Epithelial cell of esophagus (primary cell): ENCODE results near the gene IMPA2.

Source experiments
- DNase-seq: peaks from one replicate; pipeline ENCODE4 v3.0.0; 2010; ENCODE audit warnings: low read depth
- H3K4me3 ChIP-seq: 2 replicates; pipeline ENCODE4 v1.5.1; 2011; ENCODE audit warnings: mild to moderate bottlenecking, low read length, control low read depth
- CTCF ChIP-seq: IDR thresholded peaks from 2 replicates; pipeline ENCODE4 v1.5.1; 2011; ENCODE audit warnings: low read depth, mild to moderate bottlenecking, low read length, control low read depth, inconsistent platforms; ENCODE audit not compliant: insufficient read depth; ENCODE audit errors: missing control alignments

The IMPA2 gene

GRCh38 chr18:12008842-12009580 lies 27.7 kb downstream of the IMPA2 start:
- H3K4me3 ChIP-seq, result no peak overlapping the region
- DNase-seq, result no peak
- TF ChIP-seq CTCF, result no peak

GRCh38 chr18:12009581-12010140 lies 28.4 kb downstream of the IMPA2 start:
- no peak for TF ChIP-seq CTCF
- H3K4me3 ChIP-seq, result no peak overlapping the region
- no peak for DNase-seq

GRCh38 chr18:12010187-12010802 lies 29.0 kb downstream of the IMPA2 start:
- no peak for TF ChIP-seq CTCF
- no peak overlapping the region for H3K4me3 ChIP-seq
- no peak for DNase-seq

GRCh38 chr18:12011199-12011956 lies 30.1 kb downstream of the IMPA2 start:
- no peak for DNase-seq
- no peak for TF ChIP-seq CTCF
- H3K4me3 ChIP-seq, result no peak overlapping the region

GRCh38 chr18:12011957-12012549 lies 30.7 kb downstream of the IMPA2 start:
- H3K4me3 ChIP-seq, result no peak overlapping the region
- no peak for DNase-seq
- TF ChIP-seq CTCF, result no peak

GRCh38 chr18:12012697-12013096 lies 31.4 kb downstream of the IMPA2 start:
- H3K4me3 ChIP-seq, result no peak overlapping the region
- no peak for TF ChIP-seq CTCF
- DNase-seq, result no peak
